Type B pancreatic cell (in vitro differentiated cells): ENCODE data around the gene DENND4C. TPM values are rescaled to one million over a fixed set of nuclear protein-coding genes. Genes with fewer than 3 reads are reported as not detected.
A peak's percentile ranks its signal among the peaks of the same experiment; 100 is the strongest.

Experiments used
- DNase-seq: peaks from one replicate; pipeline ENCODE4 v3.0.0; 2021; ENCODE audit warnings: mixed read lengths; ENCODE audit not compliant: unreplicated experiment; ENCODE audit errors: extremely low spot score
- H3K27ac Mint-ChIP-seq: 2 replicates; pipeline ENCODE4 v1.8.0; 2021; ENCODE audit warnings: mild to moderate bottlenecking, mixed read lengths
- H3K27me3 Mint-ChIP-seq: 2 replicates; pipeline ENCODE4 v1.8.0; 2021; ENCODE audit warnings: mixed read lengths
- H3K36me3 Mint-ChIP-seq: 2 replicates; pipeline ENCODE4 v1.8.0; 2021; ENCODE audit warnings: mixed read lengths
- H3K4me1 Mint-ChIP-seq: one replicate; pipeline ENCODE4 v1.8.0; 2021; ENCODE audit warnings: mixed read lengths; ENCODE audit not compliant: unreplicated experiment
- H3K4me3 Mint-ChIP-seq: 2 replicates; pipeline ENCODE4 v1.8.0; 2021; ENCODE audit warnings: mild to moderate bottlenecking, mixed read lengths
- H3K9me3 Mint-ChIP-seq: 2 replicates; pipeline ENCODE4 v1.8.0; 2021; ENCODE audit warnings: mixed read lengths
- total RNA-seq: library from RNA; stranded (reverse); gene quantifications from 2 replicates; pipeline ENCODE4 v1.2.1, GENCODE V29; 2021; ENCODE audit warnings: low replicate concordance
- TF ChIP-seq, protein P1 (sequence below): fragments of 200-600 bp; sonication (generic); conservative IDR thresholded peaks from 2 replicates; pipeline ENCODE4 v1.5.0; 2021; ENCODE audit warnings: antibody characterized with exemption, mild to moderate bottlenecking

The DENND4C gene
- total RNA-seq, 1 donor from 2014 or later = 36.6 TPM

GRCh38 chr9:19199012-19199411, 31.5 kb upstream of the DENND4C start:
- no peak overlapping the region for H3K4me3 Mint-ChIP-seq
- H3K27ac Mint-ChIP-seq = no peak overlapping the region
- H3K9me3 Mint-ChIP-seq = no peaks in the 10 kb centered on the region
- TF ChIP-seq, protein P1, sequence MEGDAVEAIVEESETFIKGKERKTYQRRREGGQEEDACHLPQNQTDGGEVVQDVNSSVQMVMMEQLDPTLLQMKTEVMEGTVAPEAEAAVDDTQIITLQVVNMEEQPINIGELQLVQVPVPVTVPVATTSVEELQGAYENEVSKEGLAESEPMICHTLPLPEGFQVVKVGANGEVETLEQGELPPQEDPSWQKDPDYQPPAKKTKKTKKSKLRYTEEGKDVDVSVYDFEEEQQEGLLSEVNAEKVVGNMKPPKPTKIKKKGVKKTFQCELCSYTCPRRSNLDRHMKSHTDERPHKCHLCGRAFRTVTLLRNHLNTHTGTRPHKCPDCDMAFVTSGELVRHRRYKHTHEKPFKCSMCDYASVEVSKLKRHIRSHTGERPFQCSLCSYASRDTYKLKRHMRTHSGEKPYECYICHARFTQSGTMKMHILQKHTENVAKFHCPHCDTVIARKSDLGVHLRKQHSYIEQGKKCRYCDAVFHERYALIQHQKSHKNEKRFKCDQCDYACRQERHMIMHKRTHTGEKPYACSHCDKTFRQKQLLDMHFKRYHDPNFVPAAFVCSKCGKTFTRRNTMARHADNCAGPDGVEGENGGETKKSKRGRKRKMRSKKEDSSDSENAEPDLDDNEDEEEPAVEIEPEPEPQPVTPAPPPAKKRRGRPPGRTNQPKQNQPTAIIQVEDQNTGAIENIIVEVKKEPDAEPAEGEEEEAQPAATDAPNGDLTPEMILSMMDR = no peak
- no peaks in the 10 kb centered on the region for H3K36me3 Mint-ChIP-seq
- H3K4me1 Mint-ChIP-seq = peaks cover 10% of the 10 kb centered on the region
- no peak for DNase-seq
- H3K27me3 Mint-ChIP-seq = no peaks in the 10 kb centered on the region

- Mint-ChIP-seq H3K36me3 (no peaks in the 10 kb centered on the region), H3K27ac (no peak overlapping the region), H3K27me3 (no peaks in the 10 kb centered on the region), H3K4me1 (peaks cover 7% of the 10 kb centered on the region), H3K4me3 (no peak overlapping the region), H3K9me3 (no peaks in the 10 kb centered on the region)
- no peak for DNase-seq
- TF ChIP-seq, protein P1 = no peak
Measured at GRCh38 chr9:19200229-19200628, 30.3 kb upstream of the DENND4C start.

DNA sequence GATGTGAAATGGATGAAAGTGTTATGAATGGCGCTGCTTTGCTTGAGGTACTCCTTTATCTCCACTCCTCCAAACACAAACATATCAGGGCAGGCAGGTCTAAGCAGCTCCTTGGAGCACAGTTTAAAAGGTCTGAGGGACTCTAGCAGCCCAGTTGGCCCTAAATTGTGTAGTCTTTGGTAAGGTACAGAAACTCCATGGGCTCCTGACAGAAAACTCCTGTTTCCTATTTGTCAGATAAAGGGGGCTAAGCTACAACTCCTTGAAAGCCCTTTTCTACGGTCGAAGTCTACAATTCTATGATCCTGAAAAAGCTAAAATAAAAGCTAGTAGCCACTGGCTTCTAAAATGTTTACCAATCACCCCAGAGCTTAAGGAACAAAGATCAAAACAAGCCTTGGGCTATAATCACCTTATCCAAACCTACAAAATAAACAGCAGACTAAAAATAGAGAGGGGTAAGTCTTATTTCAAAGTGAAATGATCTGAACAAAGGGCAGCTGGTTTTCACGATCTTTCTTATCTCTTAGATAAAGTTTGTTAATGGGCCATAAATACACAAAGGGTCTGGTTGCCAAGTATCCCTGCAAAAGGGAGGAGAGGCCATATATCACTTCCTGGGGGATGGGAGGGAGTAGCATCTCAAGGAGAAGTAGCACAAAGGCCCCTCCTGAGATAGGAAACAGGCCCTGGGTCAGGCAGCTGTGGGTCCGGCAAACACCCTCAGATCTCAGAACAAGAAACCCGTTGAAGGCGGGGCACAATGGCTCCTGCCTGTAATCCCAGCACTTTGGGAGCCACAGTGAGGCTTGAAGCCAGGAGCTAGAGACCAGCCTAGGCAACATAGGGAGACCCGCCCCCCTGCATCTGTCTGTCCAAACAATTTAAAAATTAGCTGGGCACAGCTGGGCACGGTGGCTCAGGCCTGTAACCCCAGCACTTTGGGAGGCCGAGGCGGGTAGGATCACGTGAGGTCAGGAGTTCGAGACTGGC, 28.3 kb upstream of the DENND4C start:
- H3K27me3 Mint-ChIP-seq = no peaks in the 10 kb centered on the region
- H3K36me3 Mint-ChIP-seq = no peaks in the 10 kb centered on the region
- peak overlapping the region; percentile 34 for H3K4me3 Mint-ChIP-seq
- TF ChIP-seq, protein P1 = no peak
- H3K27ac Mint-ChIP-seq = peak overlapping the region; percentile 52
- no peak for DNase-seq
- H3K4me1 Mint-ChIP-seq = peaks cover 7% of the 10 kb centered on the region
- H3K9me3 Mint-ChIP-seq = no peaks in the 10 kb centered on the region

GRCh38 chr9:19203058-19203457, 27.4 kb upstream of the DENND4C start:
- Mint-ChIP-seq H3K4me1 (peaks cover 7% of the 10 kb centered on the region), H3K27me3 (no peaks in the 10 kb centered on the region), H3K27ac (peak overlapping the region; percentile 58), H3K9me3 (no peaks in the 10 kb centered on the region), H3K4me3 (no peak overlapping the region), H3K36me3 (no peaks in the 10 kb centered on the region)
- TF ChIP-seq, protein P1 = no peak
- no peak for DNase-seq

DNA sequence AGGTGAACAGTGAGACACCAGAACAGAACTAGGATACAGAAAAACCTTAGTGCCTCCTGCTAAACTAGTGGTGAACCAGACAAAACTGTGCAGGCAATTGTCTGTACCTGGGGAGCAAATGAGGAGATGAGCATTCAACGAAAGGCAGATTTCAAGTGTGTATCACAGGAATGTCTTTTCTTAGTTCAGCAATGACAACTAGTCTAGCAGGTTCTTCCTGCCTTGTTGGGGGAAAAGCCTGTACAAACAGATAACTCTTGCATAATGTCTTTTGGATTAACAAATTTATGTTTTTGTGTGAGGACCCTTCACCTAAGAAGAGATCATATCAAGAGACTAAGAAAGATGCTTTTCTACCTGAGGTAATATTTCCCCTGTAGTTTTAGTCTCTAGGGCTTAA, 21.8 kb upstream of the DENND4C start:
- TF ChIP-seq, protein P1 = no peak
- H3K27me3 Mint-ChIP-seq = no peaks in the 10 kb centered on the region
- no peaks in the 10 kb centered on the region for H3K9me3 Mint-ChIP-seq
- peak overlapping the region; percentile 40 for H3K4me3 Mint-ChIP-seq
- no peaks in the 10 kb centered on the region for H3K36me3 Mint-ChIP-seq
- no peak for DNase-seq
- peak overlapping the region; percentile 79 for H3K27ac Mint-ChIP-seq
- peaks cover 5% of the 10 kb centered on the region for H3K4me1 Mint-ChIP-seq
